GM12874 (cell line): ENCODE data around the gene CTIF.

ENCODE experiments used
- CTCF ChIP-seq: IDR thresholded peaks from 2 replicates; pipeline ENCODE4 v1.5.1; 2011; ENCODE audit warnings: low read depth, mild to moderate bottlenecking, control low read depth, low read length, moderate library complexity; ENCODE audit not compliant: insufficient read depth

Gene CTIF

GRCh38 chr18:48607056-48607984 is 68.5 kb downstream of the CTIF start:
- TF ChIP-seq CTCF, result no peak

GRCh38 chr18:48608581-48608980 is 69.8 kb downstream of the CTIF start:
- no peak for TF ChIP-seq CTCF

- no peak for TF ChIP-seq CTCF
Measured at GRCh38 chr18:48609114-48609513, 70.3 kb downstream of the CTIF start.

GRCh38 chr18:48609820-48610815 is 71.3 kb downstream of the CTIF start:
- no peak for TF ChIP-seq CTCF

GRCh38 chr18:48611203-48611602 is 72.4 kb downstream of the CTIF start:
- TF ChIP-seq CTCF, result no peak

GRCh38 chr18:48611785-48612480 is 73.1 kb downstream of the CTIF start:
- no peak for TF ChIP-seq CTCF
